NCI-H2081 treated with DMSO at 0.1 percent for 48 hours (cell line): ENCODE data around the gene RAB1A.
"Not testable (repeated sequence)": the region's sequence is repeated elsewhere in the genome, so short reads cannot be mapped to it uniquely, and the experiment has no call there.

Experiments used
- DNase-seq: peaks from one replicate; lab custom pipeline; 2025; lab: John Stamatoyannopoulos, UW

RAB1A gene

DNA sequence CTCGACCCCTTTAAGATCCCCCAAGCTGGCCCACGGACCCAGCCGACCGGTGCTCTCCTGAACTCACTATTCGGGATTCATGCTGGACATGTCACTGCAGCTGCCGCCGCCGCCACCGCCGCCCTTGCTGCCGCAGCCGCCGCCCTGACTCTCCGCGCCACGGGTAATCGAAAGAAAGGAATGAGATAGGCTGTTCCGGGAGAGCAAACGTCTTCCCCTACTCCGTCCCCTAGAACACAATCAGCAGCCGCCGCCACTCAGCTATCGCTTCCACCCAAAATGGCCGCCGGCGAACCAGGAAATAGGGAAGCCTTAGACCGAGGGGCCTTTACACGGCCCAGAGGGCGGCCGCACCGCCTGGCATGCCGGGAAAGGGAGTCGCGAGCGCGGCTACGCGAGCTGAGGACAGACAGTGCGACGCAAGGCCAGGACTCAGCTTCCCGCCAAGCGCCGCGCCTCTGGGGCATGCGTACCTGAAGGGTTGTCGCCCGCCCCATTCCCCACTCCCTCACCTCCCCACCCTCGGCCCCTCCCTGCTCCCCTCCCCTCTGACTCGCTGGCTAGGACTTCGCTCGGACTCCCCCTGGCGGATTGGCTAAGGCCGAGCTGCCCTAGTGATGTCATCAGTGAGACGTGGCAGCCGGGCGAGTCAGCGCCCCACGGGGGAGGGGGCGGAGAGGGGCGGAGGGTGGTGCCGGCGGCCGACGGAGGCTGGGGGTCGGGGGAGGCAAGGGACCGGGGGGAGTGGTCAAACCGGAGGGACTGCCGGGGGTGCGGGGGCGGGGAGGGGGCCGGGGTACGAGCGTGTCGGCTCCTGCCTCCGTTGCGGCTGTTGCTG, at the start of gene RAB1A:
Gene RAB1A (minus strand): TSS at position 281 of the 838 bp plus-strand sequence. CDS start 191 bp downstream, at position 90.
- peak; percentile 95 for DNase-seq

DNA sequence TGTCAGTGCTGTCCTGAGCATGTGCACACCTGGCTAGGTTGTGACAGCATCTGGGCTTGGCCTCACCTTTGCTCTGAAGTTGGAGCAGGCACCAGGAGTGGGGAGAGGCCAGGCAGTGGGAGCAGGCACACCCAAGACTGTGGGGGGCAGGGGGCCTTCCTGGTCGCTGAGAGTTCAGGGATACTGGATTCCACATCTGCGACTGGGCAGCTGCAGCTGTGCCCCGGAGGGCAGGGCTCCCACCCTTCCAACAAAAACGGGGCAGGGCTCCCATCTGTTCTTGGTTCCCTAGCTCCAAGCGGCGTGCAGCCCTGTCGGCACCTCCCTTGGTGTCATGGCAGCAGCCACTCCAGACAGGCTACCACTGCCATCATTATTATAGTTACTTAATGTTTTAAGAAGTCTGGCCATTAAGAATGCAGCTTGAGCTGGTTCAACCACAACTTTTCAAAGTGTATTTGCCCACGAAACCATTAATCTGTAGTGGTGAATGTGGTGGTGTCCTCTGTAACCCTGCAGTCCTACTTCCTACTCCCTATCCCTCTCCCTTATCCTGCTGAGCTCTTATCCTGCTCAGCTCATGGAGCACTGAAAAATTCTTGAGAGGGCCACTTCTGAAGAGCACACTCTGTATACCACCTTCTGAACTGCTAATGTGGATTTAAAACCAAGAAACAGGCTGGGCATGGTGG, 48.0 kb upstream of the RAB1A start:
- no peak for DNase-seq

DNA sequence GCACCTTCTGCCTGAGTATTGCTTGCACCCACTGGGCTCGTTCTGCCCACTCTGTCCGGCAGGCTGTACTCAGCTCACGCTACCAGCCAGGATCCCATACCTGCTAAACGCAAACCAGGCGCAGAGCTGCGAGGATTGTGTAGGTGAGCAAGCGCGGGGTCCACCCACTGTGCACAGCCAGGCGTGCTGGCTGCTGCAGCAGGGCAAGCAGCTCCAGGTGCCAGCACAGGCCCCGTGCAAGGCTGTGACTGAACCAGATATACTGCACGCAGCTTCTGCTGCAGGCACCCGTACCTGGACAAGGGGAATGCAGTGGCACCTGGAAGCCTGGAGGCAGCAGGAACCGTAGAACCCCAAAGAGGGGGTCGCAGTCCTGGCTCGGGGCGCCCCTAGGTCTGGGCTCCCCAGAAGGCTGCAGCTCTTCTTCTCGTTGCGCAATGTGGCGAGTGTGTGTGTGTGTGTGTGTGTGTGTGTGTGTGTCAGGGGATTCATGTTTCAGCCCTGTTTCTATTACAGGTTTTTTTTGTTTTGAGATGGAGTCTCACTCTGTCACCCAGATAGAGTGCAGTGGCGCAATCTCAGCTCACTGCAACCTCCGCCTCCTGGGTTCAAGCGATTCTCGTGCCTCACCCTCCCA, 46.1 kb upstream of the RAB1A start:
- no peak for DNase-seq

DNA sequence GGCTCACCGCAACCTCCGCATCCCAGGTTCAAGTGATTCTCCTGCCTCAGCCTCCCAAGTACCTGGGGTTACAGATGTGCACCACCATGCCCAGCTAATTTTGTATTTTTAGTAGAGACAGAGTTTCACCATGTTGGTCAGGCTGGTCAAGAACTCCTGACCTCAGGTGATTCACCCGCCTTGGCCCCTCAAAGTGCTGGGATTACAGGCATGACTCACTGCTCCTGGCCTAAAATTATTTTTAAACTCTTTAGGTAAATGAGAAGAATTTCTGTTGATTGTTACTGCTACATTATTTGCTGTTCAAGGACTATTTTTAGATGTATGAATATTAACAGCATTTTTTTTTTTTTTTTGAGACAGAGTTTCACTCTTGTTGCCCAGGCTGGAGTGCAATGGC, 44.1 kb upstream of the RAB1A start:
- not testable (repeated sequence) for DNase-seq

DNA sequence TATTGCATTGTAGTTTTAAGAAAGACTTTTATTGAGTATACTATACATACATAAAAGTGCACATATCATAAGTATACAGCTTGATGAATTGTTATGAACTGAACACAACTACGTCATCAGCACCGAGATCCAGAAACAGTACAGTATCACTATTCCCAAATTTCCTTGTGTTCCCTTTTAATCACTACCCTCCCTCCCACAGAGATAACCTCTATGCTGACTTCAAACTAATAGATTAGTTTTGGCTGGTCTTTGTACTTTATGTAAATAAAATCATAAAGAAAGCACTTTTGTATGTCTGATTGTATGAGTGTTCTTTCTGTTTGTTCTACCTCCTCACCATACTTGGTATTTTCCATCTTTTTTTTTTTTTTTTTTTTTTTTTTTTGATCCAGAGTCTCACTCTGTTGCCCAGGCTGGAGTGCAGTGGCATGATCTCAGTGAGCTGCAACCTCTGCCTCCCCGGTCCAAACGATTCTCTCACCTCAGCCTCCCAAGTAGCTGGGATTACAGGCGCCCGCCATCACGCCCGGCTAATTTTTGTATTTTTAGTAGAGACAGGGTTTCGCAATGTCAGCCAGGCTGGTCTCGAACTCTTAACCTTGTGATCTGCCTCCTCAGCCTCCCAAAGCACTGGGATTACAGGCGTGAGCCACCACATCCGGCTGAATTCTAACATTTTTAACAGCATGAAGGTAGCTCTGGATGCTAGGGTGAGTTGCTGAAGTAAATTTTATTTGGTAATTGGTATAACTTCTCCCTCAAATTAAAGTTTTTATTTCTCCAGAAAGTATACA, 43.3 kb upstream of the RAB1A start:
- no peak for DNase-seq

DNA sequence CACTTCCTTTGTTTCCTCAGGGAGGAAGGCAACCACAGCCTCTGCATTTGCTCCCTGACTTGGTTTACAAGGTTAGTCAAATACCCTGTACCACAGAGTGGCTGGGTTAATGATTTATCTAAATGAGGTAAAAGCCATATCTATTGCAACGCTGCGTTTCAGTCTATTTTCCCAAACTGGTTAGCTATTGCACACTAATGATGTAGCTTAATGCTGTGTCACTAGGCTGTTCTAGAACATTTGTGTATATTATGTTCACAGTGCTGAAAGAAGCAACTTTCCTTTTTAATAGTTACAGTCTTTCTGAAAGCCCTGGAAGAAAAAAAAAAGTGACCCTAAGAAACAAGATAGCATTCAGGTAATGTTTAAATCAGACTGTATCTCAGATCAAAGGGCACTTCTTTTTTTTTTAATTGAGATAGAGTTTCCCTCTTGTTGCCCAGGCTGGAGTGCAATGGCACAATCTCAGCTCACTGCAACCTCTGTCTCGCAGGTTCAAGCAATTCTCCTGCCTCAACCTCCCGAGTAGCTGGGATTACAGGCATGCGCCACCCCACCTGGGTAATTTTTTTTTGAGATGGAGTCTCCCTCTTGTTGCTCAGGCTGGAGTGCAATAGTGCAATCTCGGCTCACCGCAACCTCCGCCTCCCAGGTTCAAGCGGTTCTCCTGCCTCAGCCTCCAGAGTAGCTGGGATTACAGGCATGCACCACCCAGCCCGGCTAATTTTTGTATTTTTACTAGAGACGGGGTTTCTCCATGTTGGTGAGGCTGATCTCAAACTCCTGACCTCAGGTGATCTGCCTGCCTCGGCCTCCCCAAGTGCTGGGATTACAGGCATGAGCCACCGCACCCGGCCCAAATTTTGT, 40.9 kb upstream of the RAB1A start:
- not testable (repeated sequence) for DNase-seq

DNA sequence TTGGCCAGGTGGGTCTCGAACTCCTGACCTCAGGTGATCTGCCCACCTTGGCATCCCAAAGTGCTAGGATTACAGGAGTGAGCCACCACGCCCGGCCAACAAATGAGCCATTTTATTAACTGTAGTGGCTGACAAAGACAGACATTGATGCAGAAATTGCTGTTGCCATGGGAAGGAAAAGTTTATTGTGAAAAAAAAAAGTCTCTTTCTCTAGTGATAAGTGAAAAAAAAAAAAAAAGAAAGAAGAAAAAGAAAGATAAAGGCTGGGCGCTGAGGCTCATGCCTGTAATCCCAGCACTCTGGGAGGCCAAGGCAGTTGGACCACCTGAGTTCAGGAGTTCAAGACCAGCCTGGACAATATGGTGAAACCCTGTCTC, 39.8 kb upstream of the RAB1A start:
- DNase-seq, result no peak

DNA sequence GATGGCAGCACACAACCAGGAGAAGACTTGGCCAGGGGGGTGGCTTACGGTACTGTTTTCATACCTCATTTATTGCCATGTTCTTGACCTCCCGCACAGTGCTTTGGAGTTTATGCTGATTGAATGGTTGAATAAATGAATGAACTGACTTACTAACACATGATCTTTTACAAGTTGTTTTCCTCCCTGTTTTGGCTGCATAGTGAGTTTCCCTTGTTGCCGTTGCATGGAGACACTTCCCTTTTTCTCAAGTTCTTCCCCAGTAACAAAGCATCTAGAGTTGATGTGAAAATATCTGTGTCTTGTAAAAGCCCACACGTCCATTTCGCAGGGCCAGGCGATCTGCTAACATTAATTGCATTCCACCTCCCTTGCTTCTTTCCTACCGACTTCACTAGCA, 35.7 kb upstream of the RAB1A start:
- DNase-seq, result no peak

DNA sequence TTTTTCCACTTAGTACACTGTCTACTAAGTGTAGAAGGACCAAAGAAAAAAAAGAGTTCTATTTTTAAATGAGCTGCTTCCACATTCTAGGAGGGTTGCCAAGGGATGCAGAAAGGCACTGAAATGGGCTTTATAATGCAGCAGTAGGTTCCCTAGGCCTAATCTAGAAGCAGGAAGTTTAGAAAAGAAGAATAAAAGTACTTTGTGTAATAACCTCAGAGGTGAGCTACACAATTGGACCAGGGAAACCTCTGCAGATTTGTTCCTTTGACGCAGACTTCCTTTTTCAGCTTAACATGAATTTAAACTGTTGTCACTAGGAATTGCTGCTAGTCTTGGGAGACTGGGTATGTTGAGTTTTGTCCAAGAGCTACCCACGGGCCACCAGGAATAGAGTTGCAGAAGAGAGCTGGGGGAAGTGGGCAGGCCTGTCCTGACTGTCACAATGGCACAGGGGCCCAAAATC, 34.6 kb upstream of the RAB1A start:
- DNase-seq, result no peak

DNA sequence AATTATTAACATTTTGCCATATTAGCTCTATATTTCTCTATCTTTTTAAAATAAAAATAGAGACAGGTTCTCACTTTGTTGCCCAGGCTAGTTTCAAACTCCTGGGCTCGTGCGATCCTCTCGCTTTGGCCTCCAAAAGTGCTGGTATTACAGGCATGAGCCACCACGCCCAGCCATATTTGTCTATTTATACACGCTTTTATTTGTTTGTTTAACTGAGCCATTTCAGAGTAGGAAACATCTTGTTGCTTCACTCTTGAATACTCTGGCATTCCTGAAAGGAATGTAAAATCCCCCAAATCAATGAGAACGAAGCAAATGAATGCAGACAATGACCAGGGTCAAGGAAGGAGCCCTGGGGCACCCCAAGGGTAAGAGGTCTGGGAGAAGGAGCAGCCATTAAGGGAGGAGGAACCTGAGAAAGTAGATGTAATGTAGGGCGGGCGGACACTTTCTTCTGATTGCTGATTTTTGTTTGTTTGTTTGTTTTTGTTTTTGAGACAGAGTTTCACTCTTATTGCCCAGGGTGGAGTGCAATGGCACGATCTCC, 31.7 kb upstream of the RAB1A start:
- no peak for DNase-seq

DNA sequence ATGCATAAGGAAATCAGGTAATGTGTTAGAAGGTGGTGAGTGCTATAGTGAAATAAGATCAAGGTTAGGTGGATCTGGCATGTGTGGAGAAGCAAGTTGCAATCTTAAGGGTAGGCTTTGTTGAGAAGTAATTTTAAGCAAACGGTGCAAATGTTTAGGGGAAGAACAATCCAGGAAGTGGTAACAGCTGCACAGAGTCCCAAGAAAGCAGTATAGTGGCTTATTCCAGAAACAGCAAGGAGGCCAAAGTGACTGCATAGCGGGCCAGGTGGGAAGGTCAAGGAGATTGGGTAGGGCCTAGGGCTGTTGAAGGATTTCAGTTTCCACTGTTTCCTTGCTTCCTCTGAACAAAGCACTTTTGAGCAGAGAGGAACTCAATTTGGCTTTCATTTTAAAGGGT, 30.0 kb upstream of the RAB1A start:
- no peak for DNase-seq

DNA sequence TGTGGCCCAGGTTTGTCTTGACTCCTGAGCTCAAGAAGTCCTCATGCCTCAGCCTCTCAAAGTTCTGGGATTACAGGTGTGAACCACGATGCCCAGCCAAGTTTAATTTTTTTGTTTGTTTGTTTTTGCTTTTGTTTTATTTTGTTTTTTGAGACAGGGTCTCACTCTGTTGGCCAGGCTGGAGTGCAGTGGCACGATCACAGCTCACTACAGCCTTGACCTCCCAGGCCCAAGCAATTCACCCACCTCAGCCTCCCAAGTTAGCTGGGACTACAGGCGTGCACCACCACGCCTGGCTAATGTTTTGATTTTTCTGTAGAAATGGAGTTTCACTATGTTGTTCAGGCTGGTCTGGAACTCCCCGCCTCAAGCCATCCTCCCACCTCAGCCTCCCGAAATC, 29.4 kb upstream of the RAB1A start:
- no peak for DNase-seq

DNA sequence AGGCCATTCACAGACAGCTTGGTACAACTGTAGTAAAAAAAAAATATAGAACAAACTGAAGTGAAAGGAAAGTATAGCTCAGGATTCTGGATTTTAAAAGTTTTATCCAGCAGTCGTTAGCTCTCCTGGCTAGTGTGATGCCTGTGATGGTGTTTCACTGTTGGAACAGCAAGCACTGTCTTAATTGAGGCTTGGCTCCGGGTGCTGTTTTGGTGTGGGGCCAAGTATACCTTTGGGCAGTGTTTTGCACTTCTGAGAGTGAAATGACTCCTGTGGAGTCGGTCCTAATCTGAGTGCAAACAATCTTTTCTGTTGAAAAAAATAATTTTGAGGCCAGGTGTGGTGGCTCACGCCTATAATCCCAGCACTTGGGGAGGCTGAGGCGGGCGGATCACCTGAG, 28.7 kb upstream of the RAB1A start:
- peak; percentile 3 for DNase-seq

DNA sequence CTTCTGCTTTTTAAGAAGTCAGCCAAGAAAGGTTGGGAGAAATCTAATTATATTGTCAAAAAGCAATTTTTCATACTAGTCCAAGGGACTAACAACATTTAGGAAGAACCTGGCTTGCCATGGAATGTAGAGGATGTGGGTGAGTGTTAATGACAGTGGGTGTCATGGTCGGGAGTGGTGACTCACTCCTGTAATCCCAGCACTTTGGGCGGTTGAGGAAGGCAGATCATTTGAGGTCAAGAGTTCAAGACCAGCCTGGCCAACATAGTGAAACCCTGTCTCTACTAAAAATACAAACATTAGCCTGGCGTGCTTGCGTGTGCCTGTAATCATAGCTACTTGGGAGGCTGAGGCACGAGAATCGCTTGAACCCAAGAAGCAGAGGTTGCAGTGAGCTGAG, 27.9 kb upstream of the RAB1A start:
- DNase-seq, result not testable (repeated sequence)

DNA sequence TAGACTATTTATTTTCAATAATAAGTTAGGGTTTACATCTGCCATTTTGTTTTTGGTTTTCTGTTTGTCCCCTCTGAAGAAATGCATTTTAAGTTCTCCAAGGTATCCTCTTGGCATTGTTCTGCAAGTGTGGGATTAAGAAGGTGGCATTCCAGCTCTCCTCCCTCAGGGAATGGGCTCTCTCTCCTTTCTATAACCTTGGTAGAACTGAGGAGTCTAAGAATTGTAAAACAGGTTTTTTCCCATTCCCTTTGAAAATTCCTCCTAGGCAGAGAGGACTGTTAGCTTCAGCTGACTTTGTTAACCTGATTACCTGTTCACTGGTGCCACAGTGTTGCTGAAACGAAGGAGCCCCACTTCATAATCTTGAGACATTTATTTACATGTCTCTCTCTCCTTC, 26.1 kb upstream of the RAB1A start:
- DNase-seq, result no peak

DNA sequence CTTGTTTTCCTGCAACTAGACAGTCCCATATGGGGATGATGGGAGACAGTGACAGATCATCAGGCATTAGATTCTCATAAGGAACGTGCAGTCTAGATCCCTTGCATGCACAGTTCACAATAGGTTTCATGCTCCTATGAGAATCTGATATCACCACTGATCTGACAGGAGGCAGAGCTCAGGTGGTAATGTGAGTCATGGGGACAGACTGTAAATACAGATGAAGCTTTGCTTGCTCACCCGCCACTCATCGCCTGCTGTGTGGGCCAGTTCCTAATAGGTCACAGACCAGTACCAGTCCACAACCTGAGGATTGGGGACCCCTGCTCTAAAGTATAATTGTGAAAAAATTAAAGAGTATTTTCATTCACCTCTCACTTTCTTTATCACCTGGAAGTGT, 23.6 kb upstream of the RAB1A start:
- no peak for DNase-seq

DNA sequence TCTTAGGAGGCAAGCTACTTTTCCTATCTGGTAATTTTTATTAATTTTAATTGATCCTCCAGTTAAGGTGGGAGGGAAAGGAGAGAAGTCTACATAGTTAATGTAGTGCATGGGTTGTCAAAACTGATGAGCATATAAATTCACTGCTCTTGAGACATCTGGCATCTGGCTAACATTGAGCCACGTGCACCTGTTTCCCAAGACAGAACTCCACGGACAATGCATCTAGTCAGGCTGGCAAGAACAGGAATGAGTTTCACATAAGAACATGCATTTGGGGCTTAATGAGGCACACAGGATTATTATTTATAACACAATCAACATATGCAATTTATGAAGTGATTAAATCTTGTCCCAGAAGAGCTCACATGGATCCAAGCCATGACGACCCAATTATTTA, 16.2 kb upstream of the RAB1A start:
- DNase-seq, result no peak

DNA sequence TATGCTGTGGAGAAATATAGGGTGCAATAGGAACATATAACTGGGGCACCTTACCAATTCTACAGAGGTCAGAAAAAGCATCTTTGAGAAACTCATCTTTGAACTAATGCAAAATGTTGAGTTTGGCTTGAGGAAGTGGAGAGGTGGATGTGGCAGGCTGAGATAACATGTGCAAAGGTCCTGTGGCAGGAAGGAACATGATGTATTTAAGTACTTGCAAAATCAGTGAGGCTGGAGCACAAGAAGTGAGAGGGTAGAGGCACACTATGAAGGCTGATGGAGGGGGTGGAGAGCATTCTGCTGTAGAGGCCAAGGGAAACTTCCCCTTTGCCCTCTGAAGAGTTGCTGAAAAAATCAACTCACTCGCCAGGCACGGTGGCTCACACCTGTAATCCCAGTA, 14.7 kb upstream of the RAB1A start:
- no peak for DNase-seq

DNA sequence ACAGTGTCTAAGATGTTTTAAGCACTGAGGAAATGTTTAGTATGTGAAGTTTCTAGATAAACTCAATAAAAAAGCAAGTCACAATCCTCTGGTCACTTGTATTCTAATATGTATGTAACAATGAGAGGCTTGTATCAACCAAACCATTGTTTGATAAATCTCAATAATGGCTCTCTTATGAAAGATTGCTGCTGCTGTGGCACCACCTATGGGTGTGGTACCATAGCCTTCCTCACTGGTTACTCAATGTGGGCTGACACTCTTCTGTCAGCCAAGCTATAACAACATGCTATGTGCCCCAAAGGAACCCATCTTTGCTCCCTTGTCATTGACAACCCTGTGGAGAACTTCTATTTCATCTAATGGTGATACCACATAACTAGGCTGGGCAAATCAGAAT, 12.6 kb upstream of the RAB1A start:
- no peak for DNase-seq

DNA sequence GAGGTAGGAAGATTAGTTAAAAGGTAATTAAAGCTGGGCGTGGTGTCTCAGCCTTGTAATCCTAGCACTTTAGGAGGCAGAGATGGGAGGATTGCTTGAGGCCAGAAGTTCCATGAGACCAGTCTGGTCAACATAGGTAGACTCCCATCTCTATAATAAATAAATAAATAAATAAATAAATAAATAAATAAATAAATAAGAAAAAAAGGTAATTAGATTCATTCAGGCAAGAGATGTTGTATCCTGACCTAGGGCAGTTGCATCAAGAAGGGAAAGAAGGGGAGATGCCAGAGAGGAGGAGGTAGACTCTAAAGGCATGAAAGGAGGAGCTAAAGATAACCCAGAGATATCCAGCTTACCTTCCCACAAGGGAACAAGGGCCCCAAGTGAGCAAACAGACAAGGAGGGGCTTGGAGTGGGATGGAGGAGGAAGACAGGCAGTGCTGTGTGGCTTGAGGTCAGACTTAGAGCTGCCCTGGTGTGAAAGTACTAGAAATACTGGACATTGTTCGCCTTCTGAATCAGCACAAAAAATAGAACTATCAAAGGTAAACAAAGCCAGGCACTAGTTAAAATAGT, 7.4 kb upstream of the RAB1A start:
- DNase-seq, result no peak

DNA sequence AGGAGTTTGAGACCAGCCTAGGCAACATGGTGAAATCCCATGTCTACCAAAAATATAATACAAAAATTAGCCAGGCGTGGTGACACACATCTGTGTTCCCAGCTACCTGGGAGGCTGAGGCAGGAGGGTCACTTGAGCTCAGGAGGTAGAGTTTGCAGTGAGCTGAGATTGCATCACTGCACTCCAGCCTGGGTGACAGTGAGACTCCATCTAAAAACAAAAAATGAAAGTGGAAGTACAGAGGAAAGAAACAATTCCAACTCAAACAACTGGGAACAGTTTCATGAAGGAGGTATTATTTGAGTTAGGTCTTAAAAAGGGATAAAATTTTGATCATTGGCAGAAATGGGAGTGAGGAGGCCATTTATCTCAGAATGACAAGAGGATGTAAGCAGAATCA, 6.3 kb upstream of the RAB1A start:
- no peak for DNase-seq
